SK-N-MC (cell line): ENCODE results near the gene TUT4.

ENCODE experiments used
- EZH2 ChIP-seq: fragments of 200-600 bp; sonication (generic); IDR thresholded peaks from one replicate; pipeline ENCODE4 v1.6.1; 2017; ENCODE audit warnings: antibody characterized with exemption
- POLR2AphosphoS5 ChIP-seq: IDR thresholded peaks from 2 replicates; pipeline ENCODE4 v1.6.1; 2012; ENCODE audit warnings: mild to moderate bottlenecking, low read depth, low read length, borderline replicate concordance

GRCh38 chr1:52393174-52393573 lies 159.7 kb downstream of the TUT4 start:
- TF ChIP-seq POLR2AphosphoS5 (no peak), EZH2 (no peak)
